A549 (cell line): ENCODE measurements around the gene TOM1L2.

Experiments
- CEBPB ChIP-seq, 2 experiments: fragments of >200 bp in 1 of 2; sonication (Bioruptor Twin) in 1 of 2; formaldehyde crosslinking in 1 of 2; IDR thresholded peaks; 2 replicates each; pipeline ENCODE4 v1.6.1; 2012 to 2016
- CHD4 ChIP-seq: fragments of 200-600 bp; sonication (generic); IDR thresholded peaks from 2 replicates; pipeline ENCODE4 v1.6.1; 2016; ENCODE audit warnings: antibody characterized with exemption, mild to moderate bottlenecking, borderline replicate concordance
- CTCF ChIP-seq: fragments of >200 bp; sonication (Bioruptor Twin); formaldehyde crosslinking; IDR thresholded peaks from 3 replicates; pipeline ENCODE4 v1.5.1; 2016
- E2F6 ChIP-seq: IDR thresholded peaks from 2 replicates; pipeline ENCODE4 v1.6.1; 2012; ENCODE audit warnings: low read depth, borderline replicate concordance
- HES2 ChIP-seq: fragments of >200 bp; sonication (Bioruptor Twin); formaldehyde crosslinking; IDR thresholded peaks from 2 replicates; pipeline ENCODE4 v1.6.1; 2016
- HOXB13 ChIP-seq: fragments of 250-450 bp; sonication (Bioruptor Pico); IDR thresholded peaks from 2 replicates; pipeline ENCODE4 v1.5.0; 2020; ENCODE audit warnings: low read depth, mild to moderate bottlenecking, moderate library complexity
- KDM5A ChIP-seq: fragments of 200-600 bp; sonication (generic); IDR thresholded peaks from 2 replicates; pipeline ENCODE4 v1.6.1; 2016; ENCODE audit warnings: antibody characterized with exemption, mild to moderate bottlenecking
- POLR2A ChIP-seq: IDR thresholded peaks from 2 replicates; pipeline ENCODE4 v1.6.1; 2012; ENCODE audit warnings: mild to moderate bottlenecking, low read length
- SMC3 ChIP-seq: fragments of >200 bp; sonication (Bioruptor Twin); formaldehyde crosslinking; IDR thresholded peaks from 3 replicates; pipeline ENCODE4 v1.6.1; 2018; ENCODE audit warnings: inconsistent platforms
- TP53 ChIP-seq: fragments of 250-450 bp; sonication (Bioruptor Pico); IDR thresholded peaks from 2 replicates; pipeline ENCODE4 v1.5.0; 2021; ENCODE audit warnings: mild to moderate bottlenecking, moderate library complexity
- USF2 ChIP-seq: fragments of 450-650 bp; IDR thresholded peaks from 2 replicates; pipeline ENCODE4 v1.6.1; 2014; ENCODE audit warnings: antibody characterized with exemption

- TF ChIP-seq CTCF (no peak), POLR2A (no peak), CHD4 (no peak), E2F6 (no peak), CEBPB (IDR thresholded peaks at IDR 0.05) (no peak), HES2 (no peak), USF2 (no peak), HOXB13 (CRISPR knock-in tag) (no peak), KDM5A (no peak), TP53 (no peak), SMC3 (no peak)
Measured at GRCh38 chr17:17884391-17885357, 87.5 kb downstream of the TOM1L2 start.
